Liver (tissue), 9 donors: ENCODE data around the gene HOXB8. TPM values are rescaled to one million over a fixed set of nuclear protein-coding genes. Genes with fewer than 3 reads are reported as not detected.

Experiments used
- DNase-seq: peaks from one replicate; pipeline ENCODE4 v3.0.0-alpha.2; 2017; ENCODE audit warnings: low spot score
- H3K27ac ChIP-seq, 2 donors: one replicate each; pipeline ENCODE4 v1.7.0; 2013; ENCODE audit warnings: inconsistent platforms in 2 of 2, low read length in 2 of 2, control low read depth in 1 of 2, low read depth in 1 of 2, mild to moderate bottlenecking in 1 of 2
- H3K27me3 ChIP-seq, 4 donors: one replicate each; pipeline versions ENCODE4 v1.6.1 to v1.7.0; 2013; ENCODE audit warnings: low read length in 3 of 4, inconsistent platforms in 1 of 4, mild to moderate bottlenecking in 1 of 4, moderate library complexity in 1 of 4; ENCODE audit not compliant: control insufficient read depth in 4 of 4, insufficient read depth in 4 of 4
- H3K36me3 ChIP-seq, 4 donors: one replicate each; pipeline versions ENCODE4 v1.6.1 to v1.7.0; 2013; ENCODE audit warnings: low read length in 3 of 4, mild to moderate bottlenecking in 3 of 4, low read depth in 1 of 4, moderate library complexity in 1 of 4; ENCODE audit not compliant: control insufficient read depth in 4 of 4, insufficient read depth in 3 of 4
- H3K4me1 ChIP-seq, 4 donors: one replicate each; pipeline versions ENCODE4 v1.6.1 to v1.7.0; 2013; ENCODE audit warnings: low read length in 3 of 4, mild to moderate bottlenecking in 3 of 4, moderate library complexity in 1 of 4; ENCODE audit not compliant: control insufficient read depth in 4 of 4, insufficient read depth in 4 of 4
- H3K4me3 ChIP-seq, 3 donors: one replicate each; pipeline versions ENCODE4 v1.6.1 to v1.7.0; 2013; ENCODE audit warnings: low read length in 3 of 3, control low read depth in 1 of 3, low read depth in 1 of 3, mild to moderate bottlenecking in 1 of 3
- H3K9ac ChIP-seq, 2 donors: one replicate each; pipeline ENCODE4 v1.7.0; 2013; ENCODE audit warnings: low read length in 2 of 2, mild to moderate bottlenecking in 2 of 2, moderate library complexity in 2 of 2, control low read depth in 1 of 2, low read depth in 1 of 2
- H3K9me3 ChIP-seq, 4 donors: one replicate each; pipeline versions ENCODE4 v1.6.1 to v1.7.0; 2013; ENCODE audit warnings: low read length in 3 of 4; ENCODE audit not compliant: control insufficient read depth in 4 of 4
- ATF3 ChIP-seq: IDR thresholded peaks from 2 replicates; pipeline ENCODE4 v1.6.1; 2016; ENCODE audit warnings: antibody characterized with exemption
- CTCF ChIP-seq: fragments of 150-350 bp; IDR thresholded peaks from 2 replicates; pipeline ENCODE4 v1.5.1; 2017; ENCODE audit warnings: improper control_type of control experiment, low read depth, low read length; ENCODE audit not compliant: missing input control
- EGR1 ChIP-seq, 2 donors: IDR thresholded peaks; 2 replicates each; pipeline ENCODE4 v1.6.1; 2016 to 2018; ENCODE audit warnings: antibody characterized with exemption in 2 of 2, low read depth in 2 of 2
- FOXA1 ChIP-seq: IDR thresholded peaks from 2 replicates; pipeline ENCODE4 v1.6.1; 2016; ENCODE audit warnings: antibody characterized with exemption
- FOXA2 ChIP-seq: IDR thresholded peaks from 2 replicates; pipeline ENCODE4 v1.6.1; 2016; ENCODE audit warnings: antibody characterized with exemption
- GABPA ChIP-seq, 2 donors: IDR thresholded peaks in 1 of 2; conservative IDR thresholded peaks in 1 of 2; 2 replicates each; pipeline ENCODE4 v1.6.1; 2016; ENCODE audit warnings: antibody characterized with exemption in 2 of 2, mild to moderate bottlenecking in 1 of 2, moderate library complexity in 1 of 2
- HNF4A ChIP-seq, 2 donors: conservative IDR thresholded peaks; 2 replicates each; pipeline ENCODE4 v1.6.1; 2016; ENCODE audit warnings: antibody characterized with exemption in 2 of 2, mild to moderate bottlenecking in 2 of 2
- HNF4G ChIP-seq: IDR thresholded peaks from 2 replicates; pipeline ENCODE4 v1.6.1; 2016; ENCODE audit warnings: antibody characterized with exemption
- JUND ChIP-seq, 2 donors: IDR thresholded peaks; 2 replicates each; pipeline ENCODE4 v1.6.1; 2016; ENCODE audit warnings: antibody characterized with exemption in 2 of 2
- MAX ChIP-seq: IDR thresholded peaks from 2 replicates; pipeline ENCODE4 v1.6.1; 2016; ENCODE audit warnings: antibody characterized with exemption
- NR2F2 ChIP-seq: IDR thresholded peaks from 2 replicates; pipeline ENCODE4 v1.6.1; 2016; ENCODE audit warnings: antibody characterized with exemption
- RAD21 ChIP-seq, 2 donors: IDR thresholded peaks; 2 replicates each; pipeline ENCODE4 v1.6.1; 2016; ENCODE audit warnings: antibody characterized with exemption in 2 of 2, mild to moderate bottlenecking in 2 of 2
- REST ChIP-seq: IDR thresholded peaks from 2 replicates; pipeline ENCODE4 v1.6.1; 2016; ENCODE audit warnings: antibody characterized with exemption, mild to moderate bottlenecking
- RXRA ChIP-seq, 2 donors: IDR thresholded peaks; 2 replicates each; pipeline ENCODE4 v1.6.1; 2017 to 2018; ENCODE audit warnings: antibody characterized with exemption in 2 of 2, mild to moderate bottlenecking in 1 of 2
- SP1 ChIP-seq: IDR thresholded peaks from 2 replicates; pipeline ENCODE4 v1.6.1; 2018; ENCODE audit warnings: antibody characterized with exemption, mild to moderate bottlenecking
- TAF1 ChIP-seq: conservative IDR thresholded peaks from 2 replicates; pipeline ENCODE4 v1.6.1; 2016; ENCODE audit warnings: antibody characterized with exemption, mild to moderate bottlenecking
- YY1 ChIP-seq: IDR thresholded peaks from 2 replicates; pipeline ENCODE4 v1.6.1; 2016; ENCODE audit warnings: antibody characterized with exemption, mild to moderate bottlenecking
- ZBTB33 ChIP-seq: IDR thresholded peaks from 2 replicates; pipeline ENCODE4 v1.6.1; 2016; ENCODE audit warnings: antibody characterized with exemption
- WGBS: extraction: QIAGEN DNeasy Blood & Tissue Kit; methylation state at CpG from one replicate; pipeline ENCODE4 v1.1.7; 2013; 5-methylcytosine and 5-hydroxymethylcytosine counted together
- polyA plus RNA-seq, 2 donors: library from polyadenylated mRNA; stranded (reverse) in 1 of 2; unstranded in 1 of 2; fragments of 200-250 nt in 1 of 2; fragments of >200 nt in 1 of 2; fragmentation: Nextera tagmentation in 1 of 2; extraction: Ambion mirVana in 1 of 2; gene quantifications; one replicate each; pipeline versions ENCODE4 v1.2.1 to v1.2.3, GENCODE V29; 2013 to 2015
- total RNA-seq, 2 donors: library from RNA; depleted of rRNA; stranded (reverse); fragments of >200 nt; gene quantifications; one replicate each; pipeline ENCODE4 v1.2.3, GENCODE V29; 2014
- donor health status: healthy.
- donor health status: healthy.
- donor health status: healthy.
- donor health status: healthy.
- donor health status: healthy.

HOXB8 gene
- total and polyA plus RNA-seq, 4 donors = not detected

GRCh38 chr17:48627623-48628521 lies 12.8 kb upstream of the HOXB8 start:
- no peak for TF ChIP-seq SP1
- no peak for DNase-seq
- 24% methylated on average over 27 of the region's 27 CpGs for WGBS

GRCh38 chr17:48627118-48627597 lies 12.1 kb upstream of the HOXB8 start:
- no peak overlapping the region for H3K4me3 ChIP-seq
- H3K4me1 ChIP-seq = peaks cover 7 to 14% (median 13%) of the 10 kb centered on the region in 4 donors
- H3K9ac ChIP-seq = no peak overlapping the region
- TF ChIP-seq NR2F2 (no peak), FOXA2 (no peak), REST (no peak), CTCF (no peak), ATF3 (no peak), TAF1 (no peak), JUND (IDR thresholded peaks at IDR 0.05) (no peak), HNF4A (conservative IDR thresholded peaks at IDR 0.05) (no peak), ZBTB33 (no peak), GABPA (IDR thresholded peaks at IDR 0.05 in 1 of 2, conservative IDR thresholded peaks at IDR 0.05 in 1 of 2) (no peak), HNF4G (no peak), YY1 (no peak), SP1 (no peak), FOXA1 (no peak), RXRA (IDR thresholded peaks at IDR 0.05) (no peak), MAX (no peak), RAD21 (IDR thresholded peaks at IDR 0.05) (no peak), EGR1 (IDR thresholded peaks at IDR 0.05; ENCODE audit: low read depth in 2 of 2) (no peak)
- H3K9me3 ChIP-seq = no peaks in the 10 kb centered on the region
- no peaks in the 10 kb centered on the region for H3K36me3 ChIP-seq
- 18% methylated on average over 5 of the region's 5 CpGs for WGBS
- DNase-seq = no peak
- no peak overlapping the region for H3K27ac ChIP-seq
- H3K27me3 ChIP-seq = peaks cover 4 to 54% (median 41%) of the 10 kb centered on the region in 4 donors

More at GRCh38 chr17:48627623-48628521, 12.8 kb upstream of the HOXB8 start:
- Histone ChIP-seq H3K9ac (no peak overlapping the region), H3K4me1 (peaks cover 7 to 14% (median 13%) of the 10 kb centered on the region in 4 donors), H3K4me3 (no peak overlapping the region), H3K27me3 (peaks cover 6 to 58% (median 41%) of the 10 kb centered on the region in 4 donors), H3K27ac (no peak overlapping the region), H3K9me3 (no peaks in the 10 kb centered on the region), H3K36me3 (no peaks in the 10 kb centered on the region)
